Uterus (tissue), 4 donors: ENCODE measurements around the gene PWP2. TPM values are rescaled to one million over a fixed set of nuclear protein-coding genes. Genes with fewer than 3 reads are reported as not detected.

ENCODE experiments used
- DNase-seq, 2 donors: peaks; one replicate each; pipeline ENCODE4 v3.0.0-alpha.2; 2019 to 2020
- H3K27ac ChIP-seq, 2 donors: fragments of 200-600 bp; sonication (generic); 1 replicate in 1 of 2; 2 replicates in 1 of 2; pipeline ENCODE4 v1.5.1; 2016 to 2018
- H3K27me3 ChIP-seq, 2 donors: fragments of 200-600 bp; sonication (generic); one replicate each; pipeline ENCODE4 v1.5.1; 2018 to 2019; ENCODE audit warnings: control low read depth in 1 of 2
- H3K36me3 ChIP-seq, 2 donors: fragments of 200-600 bp; sonication (generic); one replicate each; pipeline ENCODE4 v1.5.1; 2019; ENCODE audit warnings: control low read depth in 1 of 2
- H3K4me1 ChIP-seq, 2 donors: fragments of 200-600 bp; sonication (generic); one replicate each; pipeline ENCODE4 v1.5.1; 2018 to 2019; ENCODE audit warnings: control low read depth in 1 of 2
- H3K4me3 ChIP-seq, 2 donors: fragments of 200-600 bp; sonication (generic); 1 replicate in 1 of 2; 2 replicates in 1 of 2; pipeline ENCODE4 v1.5.1; 2018 to 2019; ENCODE audit warnings: mild to moderate bottlenecking in 1 of 2
- H3K9me3 ChIP-seq, 2 donors: fragments of 200-600 bp; sonication (generic); one replicate each; pipeline ENCODE4 v1.5.1; 2019; ENCODE audit warnings: control low read depth in 1 of 2
- POLR2A ChIP-seq, 2 donors: fragments of 450-650 bp; IDR thresholded peaks; one replicate each; pipeline ENCODE4 v1.6.1; 2016; ENCODE audit warnings: antibody characterized with exemption in 2 of 2, mild to moderate bottlenecking in 1 of 2, moderate library complexity in 1 of 2
- intact Hi-C: fragments of 100-400 bp; cut with DNase I; formaldehyde crosslinking; loops from one replicate; pipeline ENCODE4 v1.15.1; 2023; ENCODE audit warnings: low total_unique reads
- total RNA-seq, 4 donors: library from RNA; depleted of rRNA in 3 of 4; stranded (reverse); fragments of >200 nt in 3 of 4; gene quantifications; one replicate each; pipeline versions ENCODE4 v1.1.0 to v1.2.4, GENCODE V29; 2014 to 2023
- TF ChIP-seq, protein P1 (sequence below), 4 experiments: fragments of 200-600 bp in 2 of 4; fragments of 450-650 bp in 2 of 4; sonication (generic) in 2 of 4; IDR thresholded peaks; one replicate each; pipeline ENCODE4 v1.5.1; 2016 to 2019; ENCODE audit warnings: antibody characterized with exemption in 4 of 4, mild to moderate bottlenecking in 2 of 4, moderate library complexity in 1 of 4
- donor health status: DM: yes; HTN: yes; CAD: no.

Gene PWP2
- total RNA-seq, 4 donors from 2014 or later = 5.2 to 9.1 (median 6.5) TPM; not detected in 1

DNA sequence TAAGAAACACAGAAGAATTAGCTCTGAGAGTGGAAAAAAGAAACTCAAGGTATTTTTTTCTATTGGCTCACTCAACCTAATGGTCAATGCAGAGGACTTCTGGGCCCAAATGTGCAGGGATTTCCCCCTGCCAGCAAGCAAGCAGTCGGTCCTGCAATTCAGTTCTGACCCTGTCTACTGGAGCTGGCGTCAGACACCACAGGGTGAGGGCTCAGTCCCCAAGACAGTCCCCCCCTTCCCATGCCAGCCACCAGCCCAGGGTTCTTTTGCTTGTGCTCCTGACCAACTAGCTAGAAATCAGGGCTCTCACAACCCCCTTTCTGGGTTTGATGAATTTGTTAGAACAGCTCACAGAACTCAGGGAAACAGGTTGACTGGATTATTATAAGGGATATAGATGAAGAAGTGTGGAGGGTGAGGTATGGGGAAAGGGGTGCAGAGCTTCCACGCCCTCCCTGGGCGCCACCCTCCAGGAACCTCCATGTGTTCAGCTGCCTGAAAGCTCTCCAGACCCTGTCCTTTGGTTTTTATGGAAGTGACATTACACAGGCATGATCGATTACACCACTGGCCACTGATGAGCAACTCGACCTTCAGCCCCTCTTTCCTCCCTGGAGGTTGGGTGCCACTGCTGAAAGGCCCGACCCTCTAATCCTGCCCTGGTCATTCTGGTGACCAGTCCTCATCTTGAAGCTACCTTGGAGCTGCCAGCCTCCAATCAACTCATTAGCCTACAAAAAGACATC is 22.5 kb upstream of the PWP2 start:
- H3K9me3 ChIP-seq = no peaks in the 10 kb centered on the region
- no peaks in the 10 kb centered on the region for H3K27me3 ChIP-seq
- peak overlapping the region in 1 of 2 donors; percentile 53 for H3K27ac ChIP-seq
- TF ChIP-seq POLR2A (IDR thresholded peaks at IDR 0.05) = no peak
- TF ChIP-seq, protein P1, sequence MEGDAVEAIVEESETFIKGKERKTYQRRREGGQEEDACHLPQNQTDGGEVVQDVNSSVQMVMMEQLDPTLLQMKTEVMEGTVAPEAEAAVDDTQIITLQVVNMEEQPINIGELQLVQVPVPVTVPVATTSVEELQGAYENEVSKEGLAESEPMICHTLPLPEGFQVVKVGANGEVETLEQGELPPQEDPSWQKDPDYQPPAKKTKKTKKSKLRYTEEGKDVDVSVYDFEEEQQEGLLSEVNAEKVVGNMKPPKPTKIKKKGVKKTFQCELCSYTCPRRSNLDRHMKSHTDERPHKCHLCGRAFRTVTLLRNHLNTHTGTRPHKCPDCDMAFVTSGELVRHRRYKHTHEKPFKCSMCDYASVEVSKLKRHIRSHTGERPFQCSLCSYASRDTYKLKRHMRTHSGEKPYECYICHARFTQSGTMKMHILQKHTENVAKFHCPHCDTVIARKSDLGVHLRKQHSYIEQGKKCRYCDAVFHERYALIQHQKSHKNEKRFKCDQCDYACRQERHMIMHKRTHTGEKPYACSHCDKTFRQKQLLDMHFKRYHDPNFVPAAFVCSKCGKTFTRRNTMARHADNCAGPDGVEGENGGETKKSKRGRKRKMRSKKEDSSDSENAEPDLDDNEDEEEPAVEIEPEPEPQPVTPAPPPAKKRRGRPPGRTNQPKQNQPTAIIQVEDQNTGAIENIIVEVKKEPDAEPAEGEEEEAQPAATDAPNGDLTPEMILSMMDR (IDR thresholded peaks at IDR 0.05) = no peak
- no peak overlapping the region for H3K4me3 ChIP-seq
- no peak for DNase-seq
- H3K36me3 ChIP-seq = no peaks in the 10 kb centered on the region
- intact Hi-C loops = no loop called here
- H3K4me1 ChIP-seq = no peaks in the 10 kb centered on the region

GRCh38 chr21:44085491-44086321 is 21.5 kb upstream of the PWP2 start:
- no peak for TF ChIP-seq POLR2A (IDR thresholded peaks at IDR 0.05)
- TF ChIP-seq, protein P1 (IDR thresholded peaks at IDR 0.05) = no peak
- H3K9me3 ChIP-seq = no peaks in the 10 kb centered on the region
- intact Hi-C loops = no loop called here
- H3K27ac ChIP-seq = no peak overlapping the region
- H3K4me3 ChIP-seq = no peak overlapping the region
- no peaks in the 10 kb centered on the region for H3K4me1 ChIP-seq
- DNase-seq = no peak
- H3K27me3 ChIP-seq = no peaks in the 10 kb centered on the region
- no peaks in the 10 kb centered on the region for H3K36me3 ChIP-seq

DNA sequence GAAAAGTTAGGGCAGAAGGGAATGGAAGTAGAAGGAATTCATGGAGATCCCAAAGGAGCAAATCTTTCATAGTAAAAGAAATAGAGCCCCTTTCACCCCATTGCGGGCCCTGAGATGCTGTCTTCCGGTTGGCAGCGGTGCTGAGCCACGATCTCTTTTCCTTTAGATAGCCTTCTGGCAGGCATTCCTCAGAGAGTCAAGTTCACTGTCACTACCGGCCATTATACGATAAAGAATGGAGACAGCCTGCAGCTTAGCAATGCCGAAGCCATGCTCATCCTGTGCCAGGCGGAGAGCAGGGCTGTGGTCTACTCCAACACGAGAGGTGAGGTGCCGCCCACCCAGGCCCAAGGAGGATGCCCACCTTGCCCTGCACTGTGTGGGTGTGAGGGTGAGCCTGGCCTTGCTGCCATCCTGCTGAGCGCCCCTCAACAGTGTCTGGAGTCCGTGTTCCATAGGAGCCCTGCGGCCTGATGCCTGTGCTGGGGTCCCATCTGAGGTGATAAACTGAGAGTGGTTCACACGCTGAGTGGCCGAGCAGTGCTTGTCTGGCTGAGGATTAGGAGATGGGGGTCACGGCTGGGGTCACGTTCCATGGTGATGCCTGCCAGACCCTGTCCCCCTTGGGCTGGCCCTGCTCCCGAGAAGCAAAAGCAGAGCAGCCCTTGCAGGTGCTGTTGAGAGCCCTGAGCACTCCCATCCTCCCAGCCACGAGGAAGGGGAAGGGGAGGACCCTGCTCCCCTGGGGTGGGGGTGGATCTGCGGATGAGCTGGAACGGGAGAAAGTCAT is 20.4 kb upstream of the PWP2 start:
- DNase-seq = no peak
- Histone ChIP-seq H3K9me3 (no peaks in the 10 kb centered on the region), H3K27ac (no peak overlapping the region), H3K4me1 (no peaks in the 10 kb centered on the region), H3K27me3 (no peaks in the 10 kb centered on the region), H3K36me3 (no peaks in the 10 kb centered on the region), H3K4me3 (no peak overlapping the region)
- TF ChIP-seq, protein P1 (IDR thresholded peaks at IDR 0.05) = no peak
- TF ChIP-seq POLR2A (IDR thresholded peaks at IDR 0.05) = no peak
- intact Hi-C loops = no loop called here

- Histone ChIP-seq H3K27ac (no peak overlapping the region), H3K4me1 (no peaks in the 10 kb centered on the region), H3K36me3 (no peaks in the 10 kb centered on the region), H3K27me3 (no peaks in the 10 kb centered on the region), H3K4me3 (no peak overlapping the region), H3K9me3 (no peaks in the 10 kb centered on the region)
- no peak for DNase-seq
- TF ChIP-seq, protein P1 (IDR thresholded peaks at IDR 0.05) = no peak
- no peak for TF ChIP-seq POLR2A (IDR thresholded peaks at IDR 0.05)
- intact Hi-C loops = no loop called here
Measured at GRCh38 chr21:44087426-44088400, 19.5 kb upstream of the PWP2 start.
